Jurkat, Clone E6-1 (cell line): ENCODE measurements around the gene RPP38.

ENCODE experiments used
- DNase-seq: peaks from one replicate; pipeline ENCODE4 v3.0.0-alpha.2; 2011; ENCODE audit warnings: low read depth, low spot score
- H3K4me3 ChIP-seq: 2 replicates; pipeline ENCODE4 v1.5.1; 2011; ENCODE audit warnings: mild to moderate bottlenecking, low read length, control low read depth, moderate library complexity

RPP38 gene

DNA sequence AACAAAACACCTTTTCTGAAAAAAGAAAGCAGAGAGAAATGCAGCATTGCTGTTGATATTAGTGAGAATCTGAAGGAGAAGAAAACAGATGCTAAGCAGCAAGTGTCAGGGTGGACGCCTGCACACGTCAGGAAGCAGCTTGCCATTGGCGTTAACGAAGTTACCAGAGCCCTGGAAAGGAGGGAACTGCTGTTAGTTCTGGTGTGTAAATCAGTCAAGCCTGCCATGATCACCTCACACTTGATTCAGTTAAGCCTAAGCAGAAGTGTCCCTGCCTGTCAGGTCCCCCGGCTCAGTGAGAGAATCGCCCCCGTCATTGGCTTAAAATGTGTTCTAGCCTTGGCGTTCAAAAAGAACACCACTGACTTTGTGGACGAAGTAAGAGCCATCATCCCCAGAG lies 6.4 kb downstream of the RPP38 start:
- H3K4me3 ChIP-seq = no peak overlapping the region
- no peak for DNase-seq

- no peak overlapping the region for H3K4me3 ChIP-seq
- peak; percentile 51 for DNase-seq
Observed at GRCh38 chr10:15106352-15107013, 9.3 kb downstream of the RPP38 start.

- no peak for DNase-seq
- no peak overlapping the region for H3K4me3 ChIP-seq
Observed at GRCh38 chr10:15112657-15113056, 15.5 kb downstream of the RPP38 start.

DNA sequence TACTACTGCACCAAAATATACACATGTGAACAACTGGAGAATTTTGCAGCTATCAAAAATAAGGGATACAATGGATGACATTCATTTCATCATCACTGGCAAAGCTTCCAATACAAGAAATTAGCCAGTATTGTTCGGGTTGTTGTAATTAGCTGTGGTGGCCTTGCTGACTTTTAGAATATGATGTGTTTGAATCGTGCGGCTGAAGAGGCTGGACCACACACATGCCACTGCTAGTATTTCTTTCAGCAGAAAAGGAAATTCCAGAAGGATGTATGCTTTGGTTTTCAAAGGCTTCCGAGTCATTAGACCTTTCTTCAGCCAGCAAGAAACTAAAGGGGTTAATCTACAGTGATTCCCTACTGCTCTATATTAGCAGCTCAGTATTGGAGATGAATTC lies 16.6 kb downstream of the RPP38 start:
- H3K4me3 ChIP-seq = no peak overlapping the region
- DNase-seq = no peak

DNA sequence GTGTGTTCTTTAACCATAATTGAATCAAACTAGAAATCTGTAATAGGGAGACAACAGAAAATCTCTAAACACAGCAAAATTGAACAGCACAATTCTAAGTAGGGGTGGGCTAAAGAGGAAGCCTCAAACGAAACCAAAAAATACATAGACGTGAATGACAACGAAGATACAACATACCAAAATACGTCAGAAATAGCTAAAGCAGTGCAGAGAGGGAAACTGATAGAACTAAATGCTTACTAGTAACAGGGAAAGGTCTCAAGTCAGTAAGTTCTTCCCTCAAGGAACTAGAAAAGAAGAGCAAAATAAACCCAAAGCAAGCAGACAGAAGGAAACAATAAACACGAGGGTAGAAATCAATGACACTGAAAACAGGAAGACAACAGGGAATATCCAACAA lies 19.1 kb downstream of the RPP38 start:
- no peak overlapping the region for H3K4me3 ChIP-seq
- DNase-seq = no peak

DNA sequence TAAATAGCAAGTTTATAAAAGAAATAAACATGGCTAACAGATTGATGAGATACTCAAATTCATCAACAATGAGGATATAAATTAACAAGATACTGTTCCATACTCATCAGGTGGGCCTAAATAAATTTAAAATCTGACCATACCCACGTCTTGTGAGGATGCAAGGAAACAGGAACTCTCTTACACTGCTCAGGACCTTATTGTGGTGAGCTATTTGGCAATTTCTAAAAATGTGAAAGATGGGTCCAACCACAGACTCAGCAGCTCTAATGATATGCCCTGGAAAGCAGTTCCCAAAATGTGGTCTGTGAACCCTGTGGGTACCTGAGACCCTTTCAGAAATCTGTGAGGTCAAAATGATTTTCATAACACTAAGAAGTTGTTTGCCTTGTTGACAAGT lies 21.5 kb downstream of the RPP38 start:
- no peak for DNase-seq
- H3K4me3 ChIP-seq = no peak overlapping the region

- no peak overlapping the region for H3K4me3 ChIP-seq
- no peak for DNase-seq
Observed at GRCh38 chr10:15120523-15120922, 23.4 kb downstream of the RPP38 start.

- no peak for DNase-seq
Observed at GRCh38 chr10:15121707-15122106, 24.6 kb downstream of the RPP38 start.

GRCh38 chr10:15122477-15123030 lies 25.4 kb downstream of the RPP38 start:
- no peak overlapping the region for H3K4me3 ChIP-seq
- no peak for DNase-seq

More at GRCh38 chr10:15121707-15122106, 24.6 kb downstream of the RPP38 start:
- H3K4me3 ChIP-seq = no peak overlapping the region

- peak; percentile 28 for DNase-seq
- no peak overlapping the region for H3K4me3 ChIP-seq
Observed at GRCh38 chr10:15123749-15124184, 26.6 kb downstream of the RPP38 start.

DNA sequence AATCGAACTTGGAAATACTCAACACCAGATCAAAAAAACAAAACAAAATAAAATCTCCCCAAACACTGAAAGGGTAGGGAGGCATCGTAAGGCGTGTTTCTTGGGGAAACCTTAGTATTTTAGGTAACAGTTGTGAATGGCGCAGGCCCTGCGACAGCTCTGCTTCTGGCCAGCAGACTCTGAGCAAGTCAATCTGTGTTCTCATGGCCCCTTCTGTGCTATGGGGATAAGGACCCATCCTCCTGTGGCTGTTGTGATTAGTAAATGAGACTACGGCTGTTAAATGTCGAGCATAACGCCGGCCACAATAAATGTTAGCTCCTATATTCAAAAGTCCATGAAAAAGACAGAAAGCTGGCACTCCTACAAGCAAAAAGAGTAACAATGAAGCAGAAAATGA lies 27.0 kb downstream of the RPP38 start:
- DNase-seq = no peak
- H3K4me3 ChIP-seq = no peak overlapping the region

DNA sequence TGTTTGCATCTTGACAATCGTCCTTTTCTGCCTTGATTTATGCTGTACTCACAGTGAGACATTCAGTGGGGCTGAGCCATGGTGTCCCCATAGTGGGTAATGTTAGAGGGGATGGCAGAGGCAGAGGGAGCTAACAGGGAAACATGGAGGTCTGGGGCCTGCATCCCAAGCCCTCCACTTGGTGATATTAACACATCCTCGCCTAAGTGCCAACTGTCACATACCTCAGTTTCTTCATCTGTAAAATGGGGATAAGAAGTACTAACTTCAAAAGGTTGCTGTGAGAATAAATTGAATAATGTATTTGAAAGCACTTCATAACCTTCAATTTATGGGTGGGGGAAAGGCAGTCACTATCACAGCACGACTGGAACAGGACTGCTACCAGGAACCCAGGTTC lies 27.8 kb downstream of the RPP38 start:
- H3K4me3 ChIP-seq = no peak overlapping the region
- no peak for DNase-seq

- DNase-seq = no peak
- no peak overlapping the region for H3K4me3 ChIP-seq
Observed at GRCh38 chr10:15131330-15131729, 34.2 kb downstream of the RPP38 start.

GRCh38 chr10:15136129-15137035 lies 39.2 kb downstream of the RPP38 start:
- H3K4me3 ChIP-seq = no peak overlapping the region
- DNase-seq = no peak

GRCh38 chr10:15137036-15137359 lies 39.8 kb downstream of the RPP38 start:
- no peak overlapping the region for H3K4me3 ChIP-seq
- DNase-seq = no peak

- no peak for DNase-seq
- H3K4me3 ChIP-seq = no peak overlapping the region
Observed at GRCh38 chr10:15137636-15138035, 40.5 kb downstream of the RPP38 start.

DNA sequence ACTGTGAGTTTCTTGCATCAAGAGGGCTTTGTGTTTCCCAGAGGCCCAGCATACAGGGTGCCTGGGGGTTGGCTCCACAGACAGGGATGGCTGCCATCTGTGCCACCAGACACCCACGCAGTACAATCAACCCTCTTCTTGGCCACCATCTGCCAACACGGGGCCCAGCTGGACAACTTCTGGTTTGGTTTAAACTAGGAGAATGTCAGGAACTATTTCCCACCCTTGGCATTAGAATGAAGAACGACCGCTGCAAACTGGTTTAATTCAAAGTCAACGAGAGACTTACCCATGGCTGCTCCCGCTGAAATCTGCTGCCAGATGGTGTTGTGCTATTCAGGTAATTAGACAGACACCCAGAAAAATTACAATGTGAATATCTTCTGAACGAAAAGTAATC lies 43.5 kb downstream of the RPP38 start:
- DNase-seq = peak; percentile 5
- peak overlapping the region; percentile 39 for H3K4me3 ChIP-seq

- peak; percentile 81 for DNase-seq
- H3K4me3 ChIP-seq = peak overlapping the region; percentile 39
Observed at GRCh38 chr10:15141136-15142054, 44.2 kb downstream of the RPP38 start.

DNA sequence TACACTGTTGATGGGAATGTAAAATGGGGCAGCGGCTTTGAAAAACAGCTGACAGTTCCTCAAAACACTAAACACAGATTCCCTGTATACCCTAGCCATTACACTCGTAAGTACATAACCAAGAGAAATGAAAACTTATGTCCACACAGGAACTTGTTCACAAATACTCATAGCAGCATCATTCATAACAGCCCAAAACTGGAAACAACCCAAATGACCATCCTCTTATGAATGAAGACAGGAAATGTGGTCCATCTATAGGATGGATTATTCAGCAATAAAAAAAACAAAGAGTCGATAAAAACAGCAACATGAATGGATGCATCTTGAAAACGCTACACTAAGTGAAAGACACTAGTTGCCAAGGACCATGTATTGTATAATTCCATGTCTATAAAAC lies 47.6 kb downstream of the RPP38 start:
- no peak overlapping the region for H3K4me3 ChIP-seq
- no peak for DNase-seq
